Karpas-422 (cell line): Measurements from ENCODE around the gene IQCH. TPM values are rescaled to one million over a fixed set of nuclear protein-coding genes. Genes with fewer than 3 reads are reported as not detected.

ENCODE experiments used
- DNase-seq: peaks from one replicate; pipeline ENCODE4 v3.0.0-alpha.2; 2015
- H2AFZ ChIP-seq: fragments of 200-600 bp; sonication (generic); 2 replicates; pipeline ENCODE4 v1.6.1; 2014; ENCODE audit warnings: antibody characterized with exemption, low read length, mixed read lengths
- H3K27ac ChIP-seq: fragments of 200-600 bp; sonication (generic); 2 replicates; pipeline ENCODE4 v1.5.1; 2014; ENCODE audit warnings: mild to moderate bottlenecking, low read length, moderate library complexity
- H3K27me3 ChIP-seq: fragments of 200-600 bp; sonication (generic); 2 replicates; pipeline ENCODE4 v1.6.1; 2014; ENCODE audit warnings: low read length, mixed read lengths
- H3K36me3 ChIP-seq: fragments of 200-600 bp; sonication (generic); 2 replicates; pipeline ENCODE4 v1.6.1; 2014; ENCODE audit warnings: low read length, mixed read lengths; ENCODE audit not compliant: insufficient read depth
- H3K4me1 ChIP-seq: fragments of 200-600 bp; sonication (generic); 2 replicates; pipeline ENCODE4 v1.6.1; 2014; ENCODE audit warnings: mild to moderate bottlenecking, low read length, mixed read lengths
- H3K4me2 ChIP-seq: fragments of 200-600 bp; sonication (generic); 2 replicates; pipeline ENCODE4 v1.6.1; 2014; ENCODE audit warnings: low read length, low read depth, mild to moderate bottlenecking; ENCODE audit not compliant: poor library complexity, severe bottlenecking
- H3K4me3 ChIP-seq: fragments of 200-600 bp; sonication (generic); 2 replicates; pipeline ENCODE4 v1.5.1; 2014; ENCODE audit warnings: mild to moderate bottlenecking, antibody characterized with exemption, low read length, mixed read lengths
- H3K79me2 ChIP-seq: fragments of 200-600 bp; sonication (generic); 2 replicates; pipeline ENCODE4 v1.6.1; 2014; ENCODE audit warnings: mild to moderate bottlenecking, low read length, mixed read lengths
- H3K9ac ChIP-seq: fragments of 200-600 bp; sonication (generic); 2 replicates; pipeline ENCODE4 v1.6.0; 2014; ENCODE audit warnings: low read length
- H3K9me2 ChIP-seq: fragments of 200-600 bp; sonication (generic), shearing (Covaris generic); replicated peaks from 2 replicates; pipeline ENCODE4 v1.6.0; 2014; ENCODE audit warnings: mild to moderate bottlenecking, low read length, moderate library complexity; ENCODE audit not compliant: insufficient read depth
- H3K9me3 ChIP-seq: fragments of 300-700, 200-600 bp; sonication (generic); 2 replicates; pipeline ENCODE4 v1.6.1; 2014; ENCODE audit warnings: low read length, mixed read lengths
- H4K20me1 ChIP-seq: fragments of 200-600 bp; sonication (generic); 2 replicates; pipeline ENCODE4 v1.6.1; 2014; ENCODE audit warnings: mild to moderate bottlenecking, antibody characterized with exemption, low read length, low read depth; ENCODE audit not compliant: insufficient read depth
- total RNA-seq: library from RNA; depleted of rRNA; stranded (reverse); fragments of >200 nt; shearing (Covaris generic); gene quantifications from 2 replicates; pipeline ENCODE4 v1.2.3, GENCODE V29; 2014; ENCODE audit warnings: low replicate concordance

IQCH gene
- total RNA-seq, 1 experiment from 2014 or later = 2.4 TPM

DNA sequence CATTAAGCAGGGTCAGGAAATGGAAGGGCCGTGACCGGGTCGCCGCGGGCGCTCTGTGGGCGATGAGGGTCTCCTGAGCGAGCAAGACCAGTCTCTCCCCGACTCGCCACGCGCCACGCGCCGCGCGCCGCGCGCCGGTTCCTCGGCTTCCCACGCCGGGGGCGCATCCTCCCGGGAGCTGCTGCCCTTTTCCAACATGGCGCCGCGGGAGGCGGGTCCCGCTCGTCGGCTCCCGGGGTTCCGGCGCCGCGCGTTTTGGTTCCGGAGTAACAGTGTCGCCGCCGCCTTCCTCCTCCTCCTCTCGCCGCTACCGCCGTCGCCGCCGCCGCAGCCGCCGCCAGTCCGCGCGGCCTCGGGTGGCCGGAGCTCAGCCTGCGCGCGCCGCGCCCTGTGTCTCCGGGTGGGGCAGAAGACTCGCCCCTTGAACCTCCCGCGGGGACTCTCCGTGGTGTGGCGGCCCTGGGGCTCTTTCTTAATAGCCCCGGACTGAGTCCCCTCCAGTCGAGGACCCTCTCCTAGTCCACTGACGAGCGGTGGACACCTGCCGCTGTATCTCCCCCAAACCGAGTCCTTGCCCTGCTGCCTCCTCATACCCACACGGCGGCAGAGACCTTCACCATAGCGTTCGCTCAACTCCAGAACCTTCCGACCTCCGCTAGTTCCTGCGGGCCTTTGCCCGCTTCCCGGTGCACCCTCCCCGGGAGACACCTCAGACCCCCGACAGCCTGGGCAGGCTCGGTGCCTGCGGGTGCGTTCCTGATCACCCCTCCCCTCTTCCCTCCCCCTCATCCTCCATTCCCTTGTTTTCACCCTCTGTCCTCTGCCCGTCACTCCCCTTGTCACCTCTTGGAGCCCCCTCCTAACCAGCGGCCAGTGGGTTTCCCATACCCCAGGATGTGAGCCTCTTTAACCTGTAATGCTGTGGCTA lies 288.1 kb downstream of the IQCH start, which contains the start of gene MAP2K5:
TSS of gene MAP2K5 (plus strand) at position 284 of the 928 bp plus-strand sequence. CDS start at position 917, 633 bp downstream.
- peaks cover 64% of the 10 kb centered on the region for H3K4me1 ChIP-seq
- no peaks in the 10 kb centered on the region for H3K27me3 ChIP-seq
- peak within 1 kb of the TSS; percentile 91 for H3K9ac ChIP-seq
- H3K79me2 ChIP-seq = peaks cover 45% of the 10 kb centered on the region
- no peaks in the 10 kb centered on the region for H3K36me3 ChIP-seq
- DNase-seq = peak; percentile 94
- peak within 1 kb of the TSS; percentile 79 for H2AFZ ChIP-seq
- peak within 1 kb of the TSS; percentile 93 for H3K4me3 ChIP-seq
- H3K4me2 ChIP-seq = peak within 1 kb of the TSS; percentile 97
- peak within 1 kb of the TSS; percentile 87 for H3K27ac ChIP-seq
- no peaks in the 10 kb centered on the region for H4K20me1 ChIP-seq
- no peaks in the 10 kb centered on the region for H3K9me2 ChIP-seq
- no peaks in the 10 kb centered on the region for H3K9me3 ChIP-seq

DNA sequence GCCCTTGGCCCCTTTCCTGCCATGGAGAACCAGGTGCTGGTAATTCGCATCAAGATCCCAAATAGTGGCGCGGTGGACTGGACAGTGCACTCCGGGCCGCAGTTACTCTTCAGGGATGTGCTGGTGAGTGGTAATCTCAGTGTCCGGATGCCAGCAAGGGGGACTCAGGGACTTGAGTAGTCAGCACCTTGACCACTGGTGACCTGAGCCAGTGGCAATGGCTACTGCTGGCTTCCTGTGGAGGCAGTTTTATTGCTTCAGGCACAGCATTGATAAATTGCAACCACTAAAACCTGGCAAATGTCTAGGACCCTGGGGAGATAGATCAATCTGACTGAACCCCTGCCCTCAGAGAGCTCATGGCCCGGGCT lies 288.7 kb downstream of the IQCH start:
- H3K27me3 ChIP-seq = no peaks in the 10 kb centered on the region
- DNase-seq = peak; percentile 40
- no peak overlapping the region for H2AFZ ChIP-seq
- H3K9me2 ChIP-seq = no peaks in the 10 kb centered on the region
- no peaks in the 10 kb centered on the region for H3K36me3 ChIP-seq
- H4K20me1 ChIP-seq = no peaks in the 10 kb centered on the region
- H3K9ac ChIP-seq = peak overlapping the region; percentile 91
- peak overlapping the region; percentile 93 for H3K4me3 ChIP-seq
- peak overlapping the region; percentile 87 for H3K27ac ChIP-seq
- H3K4me2 ChIP-seq = peak overlapping the region; percentile 97
- peaks cover 71% of the 10 kb centered on the region for H3K4me1 ChIP-seq
- H3K79me2 ChIP-seq = peaks cover 51% of the 10 kb centered on the region
- no peaks in the 10 kb centered on the region for H3K9me3 ChIP-seq

DNA sequence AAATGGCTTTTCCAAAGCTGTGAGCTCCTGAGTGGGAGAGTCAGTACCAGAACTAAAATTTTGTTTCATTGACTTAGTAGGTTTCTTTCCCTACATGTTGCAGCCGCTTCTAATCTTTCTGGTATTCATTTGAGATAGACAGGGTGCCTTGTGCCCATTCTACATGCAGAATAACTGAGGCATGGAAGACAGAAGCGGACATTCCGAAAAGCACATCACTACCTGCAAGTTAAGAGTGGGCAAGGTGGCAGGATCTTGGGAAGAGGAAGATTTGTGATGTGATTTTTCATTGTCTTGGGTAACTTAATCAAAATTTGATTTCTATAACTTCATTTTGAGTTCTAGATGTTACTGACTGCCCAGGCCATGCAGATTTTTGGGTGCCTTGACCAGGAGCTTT lies 289.9 kb downstream of the IQCH start:
- Histone ChIP-seq H3K4me2 (peak overlapping the region; percentile 97), H3K4me3 (no peak overlapping the region), H3K27ac (peak overlapping the region; percentile 87; the same call in 1 of the 2 replicates), H2AFZ (no peak overlapping the region), H3K4me1 (peaks cover 75% of the 10 kb centered on the region), H3K9me3 (no peaks in the 10 kb centered on the region), H4K20me1 (no peaks in the 10 kb centered on the region), H3K9me2 (no peaks in the 10 kb centered on the region), H3K27me3 (no peaks in the 10 kb centered on the region), H3K9ac (no peak overlapping the region), H3K36me3 (no peaks in the 10 kb centered on the region), H3K79me2 (peaks cover 62% of the 10 kb centered on the region)
- DNase-seq = peak; percentile 33

DNA sequence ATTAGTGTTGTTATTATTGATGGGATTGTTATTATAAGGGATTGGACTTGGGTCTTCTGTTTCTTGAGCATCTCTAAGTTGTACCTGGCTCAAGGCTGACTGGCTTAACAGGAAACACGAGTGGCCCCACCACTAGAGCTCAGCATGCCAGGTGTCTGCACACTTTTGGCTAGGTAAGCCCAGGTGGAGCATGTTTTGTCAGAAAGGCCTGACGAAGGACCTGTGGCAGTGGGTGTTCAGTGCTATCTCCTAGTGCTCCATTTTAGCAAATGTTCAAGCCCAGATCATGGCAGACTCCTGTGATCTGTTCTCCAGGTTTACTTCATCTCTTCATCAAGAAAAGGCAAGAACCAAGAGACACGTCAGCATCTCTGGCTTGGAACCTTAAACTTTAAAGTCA lies 291.3 kb downstream of the IQCH start:
- no peak overlapping the region for H3K9ac ChIP-seq
- no peak overlapping the region for H3K4me2 ChIP-seq
- peaks cover 75% of the 10 kb centered on the region for H3K79me2 ChIP-seq
- peak overlapping the region; percentile 48; the same call in 1 of the 2 replicates for H3K27ac ChIP-seq
- peaks cover 72% of the 10 kb centered on the region for H3K4me1 ChIP-seq
- peak; percentile 39 for DNase-seq
- H4K20me1 ChIP-seq = no peaks in the 10 kb centered on the region
- H2AFZ ChIP-seq = no peak overlapping the region
- H3K9me2 ChIP-seq = no peaks in the 10 kb centered on the region
- no peaks in the 10 kb centered on the region for H3K9me3 ChIP-seq
- no peak overlapping the region for H3K4me3 ChIP-seq
- H3K27me3 ChIP-seq = no peaks in the 10 kb centered on the region
- H3K36me3 ChIP-seq = peaks cover 7% of the 10 kb centered on the region; the same call in 1 of the 2 replicates

DNA sequence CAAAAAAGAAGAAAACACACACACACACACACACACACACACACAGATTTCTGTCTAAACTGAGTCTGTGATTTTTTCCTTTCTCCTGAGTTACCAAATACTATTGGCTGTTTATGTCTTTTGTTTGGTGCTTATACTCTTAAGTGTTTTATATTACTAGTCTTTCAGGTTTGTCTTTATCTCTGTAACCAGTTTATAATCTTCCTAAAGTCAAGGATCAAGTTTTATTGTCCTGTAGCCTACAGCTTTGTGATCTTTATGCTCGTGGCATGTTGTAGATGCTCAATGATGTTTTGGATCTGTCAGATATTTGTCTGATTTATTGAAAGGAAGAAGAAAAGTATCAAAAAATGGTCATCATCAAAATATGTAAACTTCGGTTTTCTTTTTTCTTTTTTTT lies 292.5 kb downstream of the IQCH start:
- no peak overlapping the region for H3K9ac ChIP-seq
- H3K79me2 ChIP-seq = peaks cover 84% of the 10 kb centered on the region
- no peaks in the 10 kb centered on the region for H4K20me1 ChIP-seq
- H3K27ac ChIP-seq = no peak overlapping the region
- no peaks in the 10 kb centered on the region for H3K27me3 ChIP-seq
- H3K4me3 ChIP-seq = no peak overlapping the region
- H3K36me3 ChIP-seq = peaks cover 14% of the 10 kb centered on the region
- no peaks in the 10 kb centered on the region for H3K9me3 ChIP-seq
- no peak for DNase-seq
- H3K9me2 ChIP-seq = no peaks in the 10 kb centered on the region
- H3K4me2 ChIP-seq = no peak overlapping the region
- H2AFZ ChIP-seq = no peak overlapping the region
- H3K4me1 ChIP-seq = peaks cover 65% of the 10 kb centered on the region

DNA sequence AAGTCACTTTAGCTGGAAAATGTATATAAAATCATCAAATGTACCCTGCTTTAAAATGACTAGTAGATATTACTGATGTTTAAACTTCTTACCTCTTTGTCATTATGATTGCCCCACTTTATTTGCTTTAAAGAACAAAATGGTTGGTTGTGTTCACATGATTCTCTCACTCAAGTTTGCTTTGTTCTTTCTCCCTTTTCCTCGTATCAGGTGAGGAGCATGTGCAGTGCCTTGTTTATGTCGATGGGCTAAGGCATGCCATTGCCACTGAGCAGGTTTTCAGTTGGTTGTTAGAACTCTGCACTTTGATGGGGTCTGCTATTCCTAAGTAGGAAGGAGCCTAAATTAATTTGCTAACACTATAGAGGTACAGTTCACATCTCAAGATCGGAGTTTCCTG lies 293.2 kb downstream of the IQCH start:
- no peaks in the 10 kb centered on the region for H4K20me1 ChIP-seq
- H3K27ac ChIP-seq = peak overlapping the region; percentile 85
- H3K9ac ChIP-seq = peak overlapping the region; percentile 69; the same call in 1 of the 2 replicates
- no peak overlapping the region for H2AFZ ChIP-seq
- peak overlapping the region; percentile 70; the same call in 1 of the 2 replicates for H3K4me3 ChIP-seq
- peak overlapping the region; percentile 94 for H3K4me2 ChIP-seq
- peaks cover 65% of the 10 kb centered on the region for H3K4me1 ChIP-seq
- peaks cover 86% of the 10 kb centered on the region for H3K79me2 ChIP-seq
- H3K9me3 ChIP-seq = no peaks in the 10 kb centered on the region
- no peak for DNase-seq
- no peaks in the 10 kb centered on the region for H3K9me2 ChIP-seq
- no peaks in the 10 kb centered on the region for H3K27me3 ChIP-seq
- peaks cover 14% of the 10 kb centered on the region for H3K36me3 ChIP-seq

DNA sequence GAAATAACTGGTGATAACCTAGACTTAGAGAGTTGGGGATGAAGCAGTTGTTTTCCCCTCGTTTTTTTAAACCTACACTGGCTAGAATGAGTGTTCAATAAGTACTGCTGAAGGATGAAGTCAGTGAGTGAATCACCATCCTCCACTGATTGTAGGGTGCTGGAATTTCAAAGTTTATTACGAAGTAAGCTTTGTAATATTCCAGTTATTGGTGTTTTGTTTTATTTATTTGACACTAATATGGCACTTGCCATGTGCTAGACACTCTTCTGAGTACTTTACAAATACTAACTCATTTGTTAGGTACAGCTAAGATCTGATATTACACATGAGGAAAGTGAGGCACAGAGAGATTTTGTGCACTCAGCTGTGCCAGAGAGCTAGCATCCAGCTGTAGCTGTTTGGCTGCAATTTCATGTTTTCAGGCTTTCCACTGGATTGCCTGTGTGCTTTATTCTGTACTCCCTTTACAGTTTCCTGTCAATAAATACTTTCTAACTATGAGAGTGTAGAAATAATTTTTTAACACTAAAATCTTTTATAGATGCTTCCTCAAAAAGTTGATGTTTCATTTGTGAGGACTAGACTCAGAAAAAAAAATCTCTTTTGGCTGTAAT lies 293.8 kb downstream of the IQCH start:
- peaks cover 18% of the 10 kb centered on the region for H3K36me3 ChIP-seq
- H3K27me3 ChIP-seq = no peaks in the 10 kb centered on the region
- peak overlapping the region; percentile 70 for H3K4me3 ChIP-seq
- peak overlapping the region; percentile 85 for H3K27ac ChIP-seq
- H3K4me2 ChIP-seq = peak overlapping the region; percentile 94
- H3K4me1 ChIP-seq = peaks cover 60% of the 10 kb centered on the region
- no peak for DNase-seq
- no peak overlapping the region for H2AFZ ChIP-seq
- no peaks in the 10 kb centered on the region for H3K9me2 ChIP-seq
- peak overlapping the region; percentile 69 for H3K9ac ChIP-seq
- H3K79me2 ChIP-seq = peaks cover 86% of the 10 kb centered on the region
- no peaks in the 10 kb centered on the region for H3K9me3 ChIP-seq
- no peaks in the 10 kb centered on the region for H4K20me1 ChIP-seq
